Stimulated activated CD4-positive, alpha-beta T cell treated with anti-CD3 and anti-CD28 coated beads, Interleukin-2, amount 100 ng/mL, for 24 hours (primary cell): Measurements from ENCODE around the gene CEMIP.

ENCODE experiments used
- DNase-seq, 2 donors: peaks; one replicate each; pipeline ENCODE4 v3.0.0-alpha.2; 2020

CEMIP gene

DNA sequence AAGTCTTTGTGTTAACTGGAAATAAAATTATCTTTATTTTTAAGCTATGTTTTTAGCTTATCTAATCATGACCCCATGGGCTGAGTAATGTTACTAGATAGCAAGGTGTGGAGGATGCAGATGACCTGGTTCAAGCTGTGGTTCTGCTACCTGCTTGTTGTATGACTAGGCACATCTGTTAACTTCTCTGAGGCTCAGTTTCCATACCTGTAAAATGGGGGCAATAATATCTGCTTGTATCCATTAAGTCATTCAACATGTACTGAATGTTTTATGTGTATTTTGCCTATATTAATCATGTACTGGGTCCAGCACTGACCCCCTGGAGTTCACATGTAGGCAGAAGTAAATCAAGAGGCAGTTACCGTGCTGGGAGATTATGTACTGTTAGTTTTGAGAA, 51.5 kb downstream of the CEMIP start:
- DNase-seq, result no peak

DNA sequence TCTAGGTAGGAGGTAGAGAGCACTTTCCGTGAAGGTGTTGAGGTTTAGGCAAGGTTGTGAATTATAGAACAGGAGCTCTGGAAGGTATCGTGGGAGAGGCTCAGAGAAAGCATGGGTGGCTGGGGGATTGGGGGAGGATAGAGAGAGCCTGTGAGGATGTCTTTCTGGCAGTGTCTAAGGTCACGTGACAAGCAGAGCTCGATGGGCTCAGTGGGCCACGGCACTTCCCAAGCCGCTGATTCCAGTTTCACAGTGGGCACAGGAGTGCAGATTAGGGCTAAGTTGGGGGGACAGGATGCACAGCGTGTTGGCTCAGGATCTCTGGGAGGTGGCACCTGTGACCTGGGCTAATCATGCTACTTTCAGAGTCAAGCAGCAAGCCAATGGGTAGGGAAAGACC, 52.0 kb downstream of the CEMIP start:
- DNase-seq, result no peak

DNA sequence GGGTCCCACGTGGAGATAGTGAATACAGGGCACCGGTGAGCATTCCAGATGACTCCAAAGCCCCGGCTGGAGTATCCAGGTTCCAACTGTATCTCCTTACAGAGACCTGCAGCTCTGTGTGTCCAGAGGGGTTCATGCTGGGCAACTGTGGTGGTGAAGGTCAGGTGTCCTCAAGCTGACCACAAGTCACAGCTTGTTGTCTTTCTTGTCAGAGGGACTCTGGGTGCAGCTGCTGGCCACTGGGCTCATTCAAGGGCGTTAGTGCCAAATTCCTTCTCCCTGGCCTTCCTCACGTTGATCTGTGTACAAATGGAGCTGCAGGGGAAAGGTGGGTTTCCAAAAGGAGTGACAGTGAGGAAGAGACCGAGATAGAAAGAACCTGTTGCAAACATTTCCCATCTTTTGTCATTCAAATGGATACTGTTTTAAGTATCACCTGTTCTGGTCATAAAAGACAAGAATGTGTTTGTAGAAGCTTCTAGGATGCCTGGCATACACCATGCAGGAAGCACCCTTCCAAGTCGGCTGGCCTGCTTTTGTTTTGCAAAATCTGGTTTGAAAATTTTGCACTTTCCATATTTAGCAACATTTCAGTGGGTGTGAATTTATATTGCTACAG, 52.5 kb downstream of the CEMIP start:
- DNase-seq, result no peak

DNA sequence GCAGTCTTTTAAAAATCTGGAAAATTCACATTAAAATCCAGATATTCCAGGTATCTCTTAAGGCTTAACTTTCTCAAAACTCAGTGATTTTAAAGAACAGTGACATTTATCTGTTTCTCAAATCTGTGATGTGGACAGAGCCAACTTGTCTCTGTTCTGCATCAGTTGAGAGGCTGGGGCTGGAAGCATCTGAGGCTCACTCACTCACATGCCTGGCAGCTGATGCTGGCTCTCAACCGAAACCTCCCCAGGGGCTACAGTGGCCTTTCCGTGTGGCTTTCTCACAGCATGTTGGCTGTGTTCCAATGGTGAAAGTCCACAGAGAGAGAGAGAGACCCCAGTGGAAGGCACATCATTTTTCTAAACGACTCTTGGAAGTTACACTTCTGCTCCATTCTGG, 53.5 kb downstream of the CEMIP start:
- DNase-seq, result no peak

DNA sequence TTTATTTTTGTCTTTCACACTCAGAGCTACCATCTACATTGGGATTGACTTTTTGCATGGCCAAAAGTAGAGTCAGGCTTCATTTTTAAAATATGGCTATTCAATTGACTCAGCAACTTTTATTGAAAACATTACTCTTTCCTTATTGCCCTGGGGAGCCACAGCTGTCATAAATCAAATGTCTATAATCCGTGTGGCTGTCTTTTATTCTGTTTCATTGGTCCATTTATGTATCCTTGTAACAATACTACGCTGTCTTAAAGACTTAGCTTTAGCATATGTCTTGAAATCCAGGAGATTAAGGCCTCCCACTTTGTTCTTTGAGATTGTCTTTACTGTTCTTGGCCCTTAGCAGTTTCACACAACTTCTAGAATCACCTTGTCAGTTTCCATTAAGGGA, 55.2 kb downstream of the CEMIP start:
- DNase-seq, result no peak

DNA sequence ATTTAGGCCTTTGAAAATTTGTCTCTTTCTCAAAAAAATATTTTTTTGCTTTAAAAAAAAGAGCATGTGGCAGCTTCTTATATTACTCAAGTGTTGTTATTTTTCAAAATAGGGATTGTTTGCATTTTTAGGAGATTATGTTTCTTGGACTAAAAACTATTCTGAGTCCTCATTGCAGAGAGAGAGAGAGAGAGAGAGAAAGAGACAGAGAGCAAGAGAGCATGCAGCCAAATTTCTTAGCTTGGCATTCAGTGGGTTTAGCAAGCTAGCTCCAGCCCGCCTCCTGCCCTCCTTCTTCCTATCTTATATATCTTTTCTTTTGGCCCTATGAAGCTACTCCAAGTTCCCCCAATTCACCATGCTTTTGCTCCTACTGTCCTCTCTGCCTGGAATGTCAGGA, 55.7 kb downstream of the CEMIP start:
- no peak for DNase-seq

DNA sequence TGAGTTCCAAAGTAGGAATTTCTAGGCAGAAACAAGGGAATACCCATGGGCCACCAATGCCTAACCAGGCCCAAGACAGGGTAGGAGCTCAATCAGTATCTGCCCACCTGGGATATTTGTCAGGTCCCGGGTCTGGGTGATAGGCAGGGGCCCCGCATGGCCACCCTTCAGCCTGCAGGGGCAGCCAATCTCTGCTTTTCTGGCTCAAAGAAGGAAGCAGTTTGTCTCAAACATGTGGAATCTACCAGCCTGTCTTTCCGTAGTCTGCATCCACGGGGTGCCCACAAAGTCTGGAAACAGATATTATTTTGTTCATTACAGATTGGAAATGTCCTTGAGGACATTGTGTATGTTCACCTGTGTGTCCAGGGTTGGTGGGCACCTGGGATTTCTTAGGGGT, 56.2 kb downstream of the CEMIP start:
- no peak for DNase-seq

DNA sequence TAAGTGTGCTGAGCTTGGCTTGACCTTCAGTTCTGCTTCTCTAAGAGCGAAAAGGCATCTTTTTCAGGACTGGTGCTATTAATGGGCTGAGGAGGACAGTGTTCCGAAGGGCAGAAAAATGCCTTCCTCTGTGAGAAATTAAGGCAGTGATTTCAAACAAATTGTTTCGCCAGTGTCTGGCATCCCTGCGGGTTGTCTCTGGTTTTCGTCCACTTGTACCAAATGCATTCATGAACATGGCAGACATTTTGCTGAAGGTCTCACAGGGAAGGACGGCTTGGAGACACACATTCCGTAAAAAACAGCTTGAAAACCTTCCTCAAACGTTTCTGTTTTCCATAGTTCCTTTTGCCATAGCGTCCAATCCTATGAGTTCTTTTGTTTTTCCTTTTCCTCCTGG, 57.1 kb downstream of the CEMIP start:
- no peak for DNase-seq

DNA sequence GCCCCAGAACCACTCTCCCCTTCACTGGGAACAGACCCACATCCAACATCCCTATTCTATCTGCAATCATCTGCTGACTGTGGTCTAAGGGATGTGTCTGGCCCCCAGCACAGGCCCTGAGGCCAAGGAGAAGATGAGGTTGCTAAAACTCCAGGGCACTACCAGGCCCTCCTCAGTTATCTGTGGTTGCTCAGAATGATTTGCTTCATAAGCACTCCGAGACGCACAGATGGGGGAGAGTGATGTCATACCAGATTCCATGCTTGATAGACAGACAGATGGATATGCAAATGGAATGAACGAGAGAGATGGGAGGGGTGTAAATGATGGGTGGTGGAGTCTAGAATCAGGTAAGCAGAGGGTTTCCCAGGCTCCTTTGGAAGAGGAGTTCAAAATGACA, 57.8 kb downstream of the CEMIP start:
- DNase-seq, result no peak

DNA sequence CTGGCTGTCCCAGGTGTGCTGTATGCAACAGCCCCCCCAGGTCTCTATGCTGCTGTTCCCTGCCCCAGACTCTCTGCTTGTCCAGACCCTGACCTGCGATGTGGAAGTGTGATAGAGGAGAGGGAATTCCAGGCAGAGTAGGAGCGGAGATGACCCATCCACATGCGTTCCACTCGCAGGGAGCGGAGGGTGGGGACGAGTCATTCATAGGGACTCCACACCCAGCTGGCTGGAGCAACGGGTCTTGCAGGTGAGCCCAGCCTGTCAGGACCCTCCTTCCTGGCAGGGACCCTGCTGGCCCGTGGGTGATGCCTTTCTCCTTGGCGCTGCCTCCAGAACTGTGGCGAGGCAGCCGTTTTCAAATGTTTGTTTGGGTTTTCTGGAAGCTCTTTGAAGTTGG, 58.8 kb downstream of the CEMIP start:
- no peak for DNase-seq

DNA sequence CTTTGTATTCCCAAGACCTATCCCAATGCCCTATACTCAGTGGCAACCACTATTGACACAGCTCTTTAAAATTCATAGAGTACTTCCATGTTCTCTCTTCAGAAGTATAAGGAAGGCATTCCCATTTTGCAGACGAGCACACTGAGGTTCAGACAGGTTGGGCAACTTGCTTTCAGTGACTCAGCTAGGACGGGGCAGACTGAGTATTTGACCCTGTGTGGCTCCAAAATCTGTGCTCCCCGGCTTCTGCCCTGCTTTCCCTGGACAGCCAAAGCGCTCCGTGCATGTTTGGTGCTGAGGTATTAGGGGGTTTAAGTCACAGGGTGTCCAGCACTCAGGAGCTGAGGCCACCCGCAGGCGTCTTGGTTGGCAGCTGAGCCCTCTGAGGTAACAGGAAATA, 59.5 kb downstream of the CEMIP start:
- no peak for DNase-seq

DNA sequence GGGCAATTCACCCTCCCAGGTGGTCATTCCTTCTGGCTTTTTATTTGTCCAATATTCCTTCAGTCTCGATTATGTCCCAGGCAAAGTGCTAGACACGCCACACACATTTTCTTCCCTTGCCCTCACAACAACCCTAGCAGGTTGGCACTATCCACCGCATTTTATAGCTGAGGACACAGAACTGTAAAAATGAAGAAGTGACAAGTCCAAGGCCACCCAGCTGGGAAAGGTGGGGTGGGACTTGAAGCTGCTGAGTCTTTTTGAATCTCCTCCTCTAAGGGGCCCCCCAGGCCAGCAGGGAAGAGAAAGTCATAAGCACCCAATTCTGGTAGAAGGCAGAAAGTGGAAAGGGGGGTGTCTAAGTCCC, 60.6 kb downstream of the CEMIP start:
- DNase-seq, result no peak

DNA sequence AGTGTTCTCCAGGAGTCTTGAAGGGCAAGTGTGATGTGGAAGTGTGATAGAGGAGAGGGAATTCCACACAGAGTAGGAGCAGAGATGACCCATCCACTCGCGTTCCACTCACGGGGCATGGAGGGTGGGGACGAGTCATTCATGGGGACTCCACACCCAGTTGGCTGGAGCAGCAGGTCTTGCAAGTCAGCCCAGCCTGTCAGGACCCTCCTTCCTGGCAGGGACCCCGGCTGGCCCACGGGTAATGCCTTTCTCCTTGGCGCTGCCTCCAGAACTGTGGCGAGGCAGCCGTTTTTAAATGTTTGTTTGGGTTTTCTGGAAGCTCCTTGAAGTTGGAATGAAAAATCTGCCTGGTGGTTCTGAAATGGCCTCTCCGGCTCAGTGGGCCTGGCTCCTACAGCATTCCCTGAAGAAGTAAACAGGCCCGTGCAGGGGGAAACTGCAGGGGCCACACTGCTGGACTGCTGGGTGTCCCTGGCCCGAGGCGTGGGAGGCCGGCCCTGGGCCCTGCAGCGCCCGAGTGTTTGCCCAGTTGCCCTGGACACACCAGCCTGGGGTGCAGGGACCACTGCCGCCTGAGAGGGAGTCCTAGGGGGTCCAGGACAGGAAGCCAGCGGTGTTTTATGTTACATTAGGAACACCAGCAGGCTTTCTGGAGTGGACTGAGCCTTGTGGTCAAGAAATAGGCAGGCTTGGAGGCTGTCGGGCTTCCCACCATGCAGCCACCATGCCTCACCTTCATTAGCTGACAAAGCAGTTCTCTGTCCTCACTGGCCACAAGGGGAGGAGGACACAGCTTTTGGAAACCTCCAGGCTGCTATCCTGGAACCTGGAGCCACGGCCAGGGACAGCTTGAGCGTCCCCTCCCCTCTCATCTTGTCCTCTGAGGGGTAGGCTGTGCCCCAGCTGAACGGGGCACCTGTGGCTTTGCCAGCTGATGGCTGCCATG, 61.3 kb downstream of the CEMIP start:
- no peak for DNase-seq

DNA sequence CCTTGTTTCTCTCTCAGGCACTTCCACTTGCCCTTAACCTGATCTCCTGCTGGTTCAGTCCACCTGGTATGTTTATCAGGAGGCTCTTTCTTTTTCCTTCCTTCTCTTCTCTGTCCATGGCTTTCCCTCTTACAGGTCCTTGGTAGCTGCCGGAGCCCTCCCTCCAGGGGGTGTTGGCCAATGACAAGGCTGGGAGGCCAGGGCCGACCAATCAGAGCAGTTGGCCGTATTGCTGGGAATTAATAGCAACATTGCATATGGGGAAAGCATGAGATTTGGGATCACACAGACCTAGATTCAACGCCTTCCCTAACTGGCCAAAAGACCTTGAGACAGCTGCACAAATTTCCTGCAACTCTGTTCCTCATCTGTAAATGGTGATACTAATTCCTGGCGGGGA, 62.4 kb downstream of the CEMIP start:
- DNase-seq, result no peak

DNA sequence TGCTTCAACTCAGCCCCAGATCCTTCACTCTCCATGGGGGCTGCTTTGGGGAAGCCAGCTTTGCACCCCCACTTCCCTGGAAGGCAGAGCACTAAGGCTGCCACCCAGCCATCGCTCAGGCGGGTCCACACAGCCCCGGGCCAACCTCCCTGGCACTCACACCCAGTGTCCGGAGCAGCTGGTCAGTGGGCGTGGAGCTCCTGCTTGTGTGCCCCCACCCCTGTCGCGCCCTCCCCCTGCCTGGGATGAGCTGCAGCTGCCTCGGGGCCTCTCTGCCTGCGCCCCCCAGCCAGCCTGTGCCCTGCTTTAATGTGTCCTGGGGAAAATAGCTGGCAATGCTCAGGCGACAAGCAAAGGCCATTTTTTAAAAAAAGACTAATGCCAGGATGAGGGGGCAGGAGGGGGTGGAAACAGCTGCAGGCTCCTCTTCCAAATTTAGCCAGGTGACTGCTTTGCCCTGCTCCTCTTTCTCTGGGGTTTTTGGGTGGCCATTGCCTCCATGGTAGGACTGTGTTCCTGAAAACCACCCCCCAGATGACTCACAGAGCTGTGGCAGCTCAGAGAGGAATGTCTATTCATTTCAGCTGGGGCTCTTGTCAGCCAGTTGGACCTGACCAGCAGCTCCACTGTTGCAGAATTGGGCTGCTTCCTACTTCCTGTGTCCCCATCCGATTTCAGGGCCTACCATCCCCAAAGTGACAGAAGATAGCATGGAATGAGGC, 65.0 kb downstream of the CEMIP start:
- no peak for DNase-seq

DNA sequence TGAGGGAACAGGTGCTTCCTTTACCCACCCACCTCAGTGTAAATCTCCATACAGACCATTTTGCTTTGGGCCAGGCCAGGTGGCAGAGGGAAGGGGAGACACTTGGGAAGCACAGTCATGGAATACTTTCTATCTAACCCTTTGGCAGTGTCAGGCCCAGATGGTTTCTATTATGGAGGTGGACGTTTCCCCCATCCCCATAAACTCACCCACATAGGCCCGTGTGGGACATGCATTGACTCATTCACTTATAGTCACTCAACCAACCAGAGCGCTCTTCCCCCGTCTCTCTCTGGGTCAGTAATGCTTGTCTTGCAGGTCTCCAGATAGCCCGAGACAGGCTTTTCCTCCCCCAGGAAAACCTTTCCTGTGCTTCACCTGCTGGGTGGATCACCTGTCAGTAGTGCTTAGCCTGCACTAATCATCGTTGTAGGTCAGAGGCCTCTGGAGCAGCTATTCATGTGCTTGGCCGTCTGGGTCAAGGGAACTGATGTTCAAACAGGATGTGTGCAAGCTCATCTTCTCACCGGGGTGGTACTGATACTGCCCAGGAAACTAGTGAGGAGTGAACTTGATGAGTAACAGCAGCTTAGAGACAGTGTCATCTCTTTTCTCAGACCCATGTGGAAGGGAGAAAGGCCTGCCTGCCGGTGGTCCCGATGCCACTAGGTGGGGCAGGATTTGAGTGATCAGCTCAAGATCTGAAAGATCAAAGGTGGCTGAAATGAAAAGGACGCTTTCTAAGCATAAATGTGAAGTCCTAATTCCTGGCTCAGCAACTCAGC, 67.1 kb downstream of the CEMIP start:
- no peak for DNase-seq

DNA sequence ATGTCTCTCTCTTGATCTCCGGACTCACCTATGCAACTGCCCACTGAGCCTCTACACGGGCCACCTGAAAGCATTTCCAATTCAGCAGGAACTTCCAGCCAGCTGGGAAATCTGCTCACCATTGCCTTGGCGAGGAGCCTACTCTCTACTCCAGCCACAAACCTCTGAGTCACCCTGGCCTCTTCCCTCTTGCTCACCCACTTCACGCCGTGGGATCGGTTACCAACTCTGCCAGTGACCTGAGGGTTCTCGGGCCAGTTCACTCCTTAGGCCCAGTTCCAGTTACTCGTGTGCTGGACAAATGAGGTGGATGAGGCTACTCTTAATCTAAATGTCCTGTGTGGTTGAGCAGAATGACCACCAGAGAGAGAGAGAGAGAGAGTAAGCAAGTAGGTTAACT, 70.1 kb downstream of the CEMIP start:
- DNase-seq, result no peak

DNA sequence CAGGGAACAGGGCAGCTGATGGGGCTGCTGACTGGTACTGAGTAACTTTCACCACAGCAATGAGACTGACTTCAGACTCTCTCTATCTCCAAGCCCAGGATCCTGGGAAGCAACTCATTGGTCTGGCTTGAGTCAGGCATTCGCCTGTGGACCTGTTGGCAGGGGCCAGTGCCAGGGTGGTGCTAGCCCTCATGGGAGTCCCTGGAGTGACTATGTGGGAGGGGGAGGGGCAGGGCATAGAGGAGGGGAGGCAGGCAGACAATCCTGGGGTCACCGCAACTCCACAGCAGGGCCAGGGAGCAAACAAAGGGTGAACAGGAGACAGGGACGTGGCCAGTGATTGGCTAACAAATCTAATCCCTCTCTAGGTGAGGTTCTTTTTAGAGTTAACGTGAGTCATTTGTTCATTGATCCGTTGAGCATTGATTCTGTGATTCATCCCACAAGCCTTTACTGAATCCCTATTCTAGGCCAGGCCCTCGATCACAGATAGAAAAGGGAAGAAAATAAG, 71.8 kb downstream of the CEMIP start:
- DNase-seq, result no peak

DNA sequence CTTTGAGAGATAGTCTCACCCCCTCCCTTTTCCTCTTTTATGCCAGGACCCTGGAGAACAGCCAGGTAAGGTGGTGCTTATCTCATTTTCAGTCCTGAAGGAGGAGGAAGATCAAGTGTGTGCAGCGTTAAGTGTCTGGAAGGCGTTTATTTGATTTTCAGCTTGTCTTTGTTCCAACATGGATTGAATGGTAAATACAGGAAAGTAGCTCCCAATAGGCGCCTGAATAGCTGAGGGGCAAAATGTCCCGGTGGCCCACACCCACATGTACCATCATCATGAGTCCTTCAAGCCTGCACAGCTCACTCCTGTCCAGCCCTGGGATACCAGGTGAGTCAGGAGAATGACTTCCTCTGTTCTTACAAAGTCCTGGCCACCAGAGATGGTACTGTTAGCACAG, 73.5 kb downstream of the CEMIP start:
- DNase-seq, result no peak

DNA sequence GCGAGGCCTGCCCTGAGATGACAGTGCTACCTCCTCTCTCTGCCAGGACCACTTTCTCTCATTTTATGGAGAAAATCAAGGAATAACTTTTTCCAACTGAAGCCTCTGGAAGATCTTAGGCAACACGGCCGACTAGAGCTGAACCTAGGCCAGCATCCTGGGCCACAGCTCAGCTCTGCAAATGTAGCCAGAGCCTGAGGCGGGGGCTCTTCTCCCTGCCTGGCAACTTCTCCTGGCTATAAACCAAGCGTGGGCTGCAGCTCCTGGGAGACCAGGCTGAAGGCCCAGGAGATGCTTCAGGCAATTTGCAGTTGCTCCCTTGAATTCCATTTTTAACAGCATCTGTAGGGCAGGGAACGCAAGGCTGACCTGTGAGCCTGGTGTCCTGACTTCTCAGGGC, 74.9 kb downstream of the CEMIP start:
- DNase-seq, result no peak

DNA sequence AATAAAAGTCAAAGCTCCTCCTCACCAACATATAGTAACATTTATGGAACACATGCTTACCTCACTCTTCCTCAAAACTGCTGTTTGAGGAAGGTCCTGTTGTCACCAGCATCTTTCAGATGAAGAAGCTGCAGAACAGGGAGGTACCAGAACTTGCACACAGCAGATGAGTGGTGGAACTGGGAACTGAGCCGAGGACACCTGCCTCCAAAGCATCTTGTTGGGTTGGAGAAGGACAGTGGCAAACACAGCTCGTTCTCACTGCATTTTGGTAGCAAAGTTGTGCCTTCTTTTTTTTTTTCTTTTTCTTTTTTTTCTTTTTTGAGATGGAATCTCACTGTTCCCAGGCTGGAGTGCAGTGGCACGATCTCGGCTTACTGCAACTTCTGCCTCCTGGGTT, 76.0 kb downstream of the CEMIP start:
- DNase-seq, result no peak

DNA sequence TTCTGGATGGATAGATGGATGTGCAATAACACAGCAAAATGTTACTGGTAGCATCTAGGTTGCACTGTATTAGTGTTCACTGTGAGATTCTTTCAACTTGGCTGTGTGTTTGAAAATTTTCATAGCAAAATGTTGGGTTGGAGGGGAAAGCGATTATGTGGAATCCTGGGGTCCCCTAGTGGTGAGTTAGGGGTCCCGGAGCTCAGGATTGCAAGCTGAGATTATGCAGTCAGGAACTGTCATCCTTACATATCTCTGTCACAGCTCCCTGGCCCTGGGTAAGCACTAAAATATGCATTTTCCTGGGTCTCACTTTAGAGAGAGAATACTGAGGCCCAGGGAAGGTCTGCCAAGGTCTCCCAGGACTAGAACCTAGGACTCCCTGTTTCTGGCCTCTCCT, 77.2 kb downstream of the CEMIP start:
- DNase-seq, result no peak

DNA sequence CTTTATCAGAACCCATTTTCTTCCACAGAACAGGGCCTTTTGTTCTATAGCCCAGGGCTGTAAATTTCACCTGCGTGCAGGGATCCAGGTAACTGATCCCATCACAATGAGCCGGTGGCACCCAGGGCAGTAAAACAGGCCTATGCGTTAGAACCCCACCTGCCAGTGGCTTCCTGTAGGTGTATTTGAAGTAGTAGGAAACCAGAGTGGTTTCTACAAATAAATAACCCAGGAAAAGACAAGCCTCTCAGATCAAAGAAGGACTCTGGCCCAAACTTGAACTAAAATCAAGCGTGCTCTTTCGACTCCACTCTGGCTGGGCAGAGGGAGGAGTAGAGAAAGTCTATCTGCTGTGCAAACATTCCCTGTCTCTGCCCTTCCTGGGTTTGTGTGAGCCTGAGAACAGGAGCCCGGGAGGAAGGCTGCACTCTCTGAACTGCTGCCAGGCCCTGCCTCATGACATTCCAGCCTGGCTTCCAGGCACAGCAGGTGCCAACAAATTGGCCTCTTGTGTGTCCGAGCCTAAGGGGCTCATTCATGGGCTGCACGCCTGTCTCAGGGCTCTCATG, 77.7 kb downstream of the CEMIP start:
- no peak for DNase-seq
